NCI-H128 (cell line): ENCODE data around the gene MORC4.

ENCODE experiments used
- DNase-seq: peaks from one replicate; lab custom pipeline; 2025; ENCODE audit not compliant: unreplicated experiment; lab: John Stamatoyannopoulos, UW

Gene MORC4

GRCh38 chrX:106952988-106953387 lies 47.0 kb downstream of the MORC4 start:
- no peak for DNase-seq

GRCh38 chrX:106952538-106952937 lies 47.5 kb downstream of the MORC4 start:
- DNase-seq: no peak

- no peak for DNase-seq
These were observed 47.9 kb downstream of the MORC4 start for GRCh38 chrX:106952089-106952488.

GRCh38 chrX:106951230-106951629 lies 48.8 kb downstream of the MORC4 start:
- DNase-seq: no peak

- no peak for DNase-seq
These were observed 49.6 kb downstream of the MORC4 start for GRCh38 chrX:106950381-106950780.

- no peak for DNase-seq
These were observed 50.6 kb downstream of the MORC4 start for GRCh38 chrX:106949366-106949765.

GRCh38 chrX:106948641-106949040 lies 51.4 kb downstream of the MORC4 start:
- DNase-seq: no peak

- no peak for DNase-seq
These were observed 53.5 kb downstream of the MORC4 start for GRCh38 chrX:106946464-106946863.

- DNase-seq: no peak
These were observed 59.9 kb downstream of the MORC4 start for GRCh38 chrX:106940068-106940467.

- no peak for DNase-seq
These were observed 60.4 kb downstream of the MORC4 start for GRCh38 chrX:106939566-106939965.

GRCh38 chrX:106936246-106936645 lies 63.8 kb downstream of the MORC4 start:
- DNase-seq: no peak

GRCh38 chrX:106935175-106935574 lies 64.8 kb downstream of the MORC4 start:
- no peak for DNase-seq

- DNase-seq: no peak
These were observed 66.5 kb downstream of the MORC4 start for GRCh38 chrX:106933538-106933961.

GRCh38 chrX:106932960-106933537 lies 67.0 kb downstream of the MORC4 start:
- DNase-seq: no peak

GRCh38 chrX:106932492-106932923 lies 67.5 kb downstream of the MORC4 start:
- DNase-seq: no peak

GRCh38 chrX:106931831-106932491 lies 68.1 kb downstream of the MORC4 start:
- no peak for DNase-seq

- no peak for DNase-seq
These were observed 71.8 kb downstream of the MORC4 start for GRCh38 chrX:106928227-106928626.

GRCh38 chrX:106927700-106928099 lies 72.3 kb downstream of the MORC4 start:
- DNase-seq: no peak

GRCh38 chrX:106927023-106927422 lies 73.0 kb downstream of the MORC4 start:
- no peak for DNase-seq

GRCh38 chrX:106921637-106922036 lies 78.4 kb downstream of the MORC4 start:
- DNase-seq: no peak

GRCh38 chrX:106919932-106920452 lies 80.0 kb downstream of the MORC4 start, which contains the start of gene CLDN2:
TSS of gene CLDN2 (plus strand) at chrX:106920402. CDS start at chrX:106928229, 7,827 bp downstream.
- DNase-seq: no peak

GRCh38 chrX:106917830-106918500 lies 82.0 kb downstream of the MORC4 start:
- no peak for DNase-seq
